Measurements from ENCODE around the gene TTLL6. TPM values are rescaled to one million over a fixed set of nuclear protein-coding genes. Genes with fewer than 3 reads are reported as not detected.

The TTLL6 gene
- total and polyA plus RNA-seq, 2 of the 8 experiments (the other 6 are each of a cell fraction or from before 2014, with no cell fraction given): 2.6 to 4.3 TPM

DNA sequence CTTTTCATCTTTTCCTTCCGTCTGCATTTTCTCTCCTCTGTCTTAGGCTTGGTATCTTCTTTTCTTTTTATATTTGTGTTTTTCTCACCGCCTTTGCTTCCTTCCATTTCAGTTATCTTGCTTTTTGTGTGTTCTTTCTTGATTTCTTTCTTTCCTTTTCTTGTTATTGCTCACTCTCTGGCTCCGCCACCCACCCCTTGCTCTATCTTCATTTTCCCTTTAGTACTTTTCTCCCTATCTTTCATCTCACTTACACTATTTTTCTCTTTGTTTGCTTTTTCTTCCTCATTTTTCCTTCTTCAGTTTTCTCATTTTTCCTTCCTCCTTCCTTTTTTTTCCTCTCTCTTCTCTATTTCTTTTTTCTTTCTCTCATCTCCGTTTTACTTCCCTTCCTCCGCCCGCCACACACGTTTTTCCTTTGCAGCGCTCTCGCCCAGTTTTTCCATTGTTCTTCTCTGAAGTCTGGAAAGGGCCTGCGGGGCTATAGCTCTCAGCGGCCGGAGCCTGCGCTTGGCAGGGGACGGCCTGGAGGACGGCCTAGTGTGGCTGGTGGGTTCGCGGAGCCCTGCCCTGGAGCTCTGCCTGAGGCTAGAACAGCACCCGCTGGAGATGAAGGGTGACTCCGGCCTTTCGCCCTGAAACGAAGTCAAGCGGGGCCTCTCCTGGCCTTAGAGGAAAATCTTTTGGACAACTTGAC is 83.2 kb downstream of the TTLL6 start:
- Histone ChIP-seq H2BK5ac (ENCODE audit: low read depth, low read length) (no peak overlapping the region), H3K4me2 (ENCODE audit: insufficient read depth in 1 of 2, low read depth in 2 of 2, low read length in 2 of 2) (no peak overlapping the region), H4K91ac (replicated peaks; ENCODE audit: insufficient read length, low read length) (no peak overlapping the region), H3K14ac (ENCODE audit: insufficient read length) (no peak overlapping the region), H2BK120ac (replicated peaks; ENCODE audit: low read depth, low read length) (no peak overlapping the region), H3K9ac (replicated peaks in 1 of 4; ENCODE audit: extremely low read depth in 1 of 4, low read depth in 3 of 4, low read length in 3 of 4) (no peak overlapping the region), H3K27me3 (replicated peaks in 1 of 4; ENCODE audit: control insufficient read depth in 3 of 4, extremely low read depth in 1 of 4, insufficient read depth in 3 of 4, low read length in 3 of 4) (peaks cover 92 to 100% (median 100%) of the 10 kb centered on the region in 4 experiments), H3K4me1 (replicated peaks in 1 of 4; ENCODE audit: control insufficient read depth in 3 of 4, insufficient read depth in 4 of 4, low read length in 3 of 4) (peaks cover 0 to 6% (median 1%) of the 10 kb centered on the region in 4 experiments; a peak in 3 of 7 replicates), H3K36me3 (ENCODE audit: control insufficient read depth in 2 of 4, insufficient read depth in 4 of 4, low read length in 3 of 4) (peaks cover 0 to 5% (median 0%) of the 10 kb centered on the region in 4 experiments; a peak in 1 of 8 replicates), H3K79me1 (ENCODE audit: low read depth, low read length) (no peaks in the 10 kb centered on the region), H3K27ac (ENCODE audit: low read depth, low read length) (no peak overlapping the region), H3K4ac (replicated peaks; ENCODE audit: insufficient read length, low read depth, low read length) (no peak overlapping the region), H2BK20ac (ENCODE audit: low read length) (no peak overlapping the region), H3K18ac (ENCODE audit: extremely low read depth, low read length) (no peak overlapping the region), H3K4me3 (ENCODE audit: extremely low read depth in 1 of 4, insufficient read depth in 2 of 4, low read depth in 3 of 4, low read length in 4 of 4) (no peak overlapping the region), H2BK15ac (ENCODE audit: low read length) (no peak overlapping the region), H3K79me2 (ENCODE audit: control insufficient read depth in 1 of 2, insufficient read depth in 2 of 2, low read length in 2 of 2) (no peaks in the 10 kb centered on the region), H4K20me1 (replicated peaks in 1 of 2; ENCODE audit: control insufficient read depth in 1 of 2, insufficient read depth in 2 of 2, low read length in 2 of 2) (peaks cover 10 to 32% of the 10 kb centered on the region in 2 experiments), H3K9me3 (ENCODE audit: insufficient read depth in 2 of 2, low read depth in 1 of 2, low read length in 1 of 2) (no peaks in the 10 kb centered on the region), H4K8ac (ENCODE audit: extremely low read depth, insufficient read depth, low read length) (no peak overlapping the region), H3K23me2 (ENCODE audit: low read depth, low read length) (no peaks in the 10 kb centered on the region), H2AFZ (ENCODE audit: low read length) (no peak overlapping the region), H4K5ac (ENCODE audit: insufficient read length, low read depth, low read length) (no peak overlapping the region), H2BK12ac (ENCODE audit: low read depth, low read length) (no peak overlapping the region), H3K23ac (ENCODE audit: insufficient read length) (no peak overlapping the region), H3K56ac (replicated peaks; ENCODE audit: insufficient read length, low read depth, low read length) (no peak overlapping the region), H2AK5ac (ENCODE audit: low read depth, low read length) (no peak overlapping the region)
- DNase-seq (ENCODE audit: low read depth in 1 of 2, low spot score in 2 of 2) (no peak), FAIRE-seq (no peak)
- ChIA-PET CTCF (ENCODE audit: partially characterized antibody) (interaction anchor here (0.8 to 10.1 kb wide), 8 partner anchors 12 to 97 kb away, joined by 3 to 145 read pairs (median 4); partner anchors contain the start of genes PRAC1 and PRAC2), POLR2A (ENCODE audit: partially characterized antibody) (no interaction called here)
- WGBS, 2 experiments (ENCODE audit: extremely low coverage in 1 of 2, insufficient coverage in 1 of 2, insufficient read length in 1 of 2, insufficient replicate concordance in 2 of 2, low coverage in 1 of 2, low lambda C conversion rate in 2 of 2, missing lambda C conversion rate in 1 of 2): 30 to 57% methylated on average over 1 to 18 of the region's 22 CpGs
- TF ChIP-seq EZH2 (IDR thresholded peaks at IDR 0.05; ENCODE audit: low read depth, low read length, severe bottlenecking) (peak; percentile 55), CBX8 (IDR thresholded peaks at IDR 0.05; ENCODE audit: borderline replicate concordance, low read depth, low read length) (peak; percentile 78), MAX (IDR thresholded peaks at IDR 0.05) (no peak), RNF2 (IDR thresholded peaks at IDR 0.05; ENCODE audit: borderline replicate concordance, low read depth, low read length, missing control alignments, poor library complexity, severe bottlenecking) (peak; percentile 93), SUZ12 (IDR thresholded peaks at IDR 0.05; ENCODE audit: low read length) (peak; percentile 48)
